Transverse colon (tissue), 4 donors: ENCODE measurements around the gene LYPD6. TPM values are rescaled to one million over a fixed set of nuclear protein-coding genes. Genes with fewer than 3 reads are reported as not detected.

Source experiments
- DNase-seq: peaks from one replicate; pipeline ENCODE4 v3.0.0-alpha.2; 2019
- H3K27ac ChIP-seq, 4 donors: fragments of 200-600 bp; sonication (generic); 2 replicates each; pipeline ENCODE4 v1.5.1; 2016 to 2018; ENCODE audit warnings: inconsistent platforms in 4 of 4
- H3K27me3 ChIP-seq: fragments of 200-600 bp; sonication (generic); 2 replicates; pipeline ENCODE4 v1.5.1; 2017; ENCODE audit warnings: inconsistent platforms
- H3K36me3 ChIP-seq, 4 donors: fragments of 200-600 bp; sonication (generic); 2 replicates each; pipeline ENCODE4 v1.5.1; 2017 to 2019; ENCODE audit warnings: inconsistent platforms in 4 of 4
- H3K4me1 ChIP-seq, 4 donors: fragments of 200-600 bp; sonication (generic); 2 replicates each; pipeline ENCODE4 v1.5.1; 2017 to 2020; ENCODE audit warnings: inconsistent platforms in 4 of 4
- H3K4me3 ChIP-seq, 4 donors: fragments of 200-600 bp; sonication (generic); 1 replicate in 1 of 4; 2 replicates in 3 of 4; pipeline versions ENCODE4 v1.5.1 to v1.6.1; 2017 to 2019; ENCODE audit warnings: inconsistent platforms in 4 of 4
- H3K9me3 ChIP-seq, 2 donors: fragments of 200-600 bp; sonication (generic); 2 replicates each; pipeline ENCODE4 v1.5.1; 2017 to 2019; ENCODE audit warnings: inconsistent platforms in 2 of 2
- EP300 ChIP-seq: sonication (generic); formaldehyde crosslinking; IDR thresholded peaks from one replicate; pipeline ENCODE4 v1.6.1; 2017; ENCODE audit warnings: antibody characterized with exemption, low read depth
- POLR2A ChIP-seq: fragments of 450-650 bp; IDR thresholded peaks from one replicate; pipeline ENCODE4 v1.6.1; 2016; ENCODE audit warnings: antibody characterized with exemption, mild to moderate bottlenecking, moderate library complexity
- POLR2AphosphoS5 ChIP-seq, 3 donors: sonication (generic); formaldehyde crosslinking; IDR thresholded peaks; one replicate each; pipeline ENCODE4 v1.6.1; 2016; ENCODE audit warnings: antibody characterized with exemption in 3 of 3
- WGBS, 2 donors: methylation state at CpG; one replicate each; pipeline ENCODE4 v1.1.5; 2018; ENCODE audit warnings: low coverage in 1 of 2; 5-methylcytosine and 5-hydroxymethylcytosine counted together
- in situ Hi-C, 4 donors: fragments of 200-750 bp; cut with MboI; loops; one replicate each; pipeline versions ENCODE4 v1.15.0 to v1.15.1; 2017; ENCODE audit warnings: low sequenced_read_pairs in 3 of 4, low pct_ligation_motif_present in 1 of 4, low pct_unique_long_range_greater_than_20kb in 1 of 4
- intact Hi-C: fragments of 100-400 bp; cut with DNase I; formaldehyde crosslinking; loops from one replicate; pipeline ENCODE4 v1.15.1; 2023; ENCODE audit warnings: low total_unique reads
- total RNA-seq, 4 donors: library from RNA; depleted of rRNA; stranded (reverse); fragments of >200 nt; gene quantifications; one replicate each; pipeline ENCODE4 v1.1.0, GENCODE V29; 2016
- TF ChIP-seq, protein P1 (sequence below), 5 experiments: fragments of 200-600 bp in 3 of 5; fragments of 450-650 bp in 2 of 5; sonication (generic) in 3 of 5; IDR thresholded peaks; 1 replicate in 2 of 5; 2 replicates in 3 of 5; pipeline ENCODE4 v1.5.1; 2016 to 2017; ENCODE audit warnings: antibody characterized with exemption in 5 of 5, inconsistent platforms in 3 of 5, mild to moderate bottlenecking in 2 of 5, moderate library complexity in 1 of 5

LYPD6 gene
- total RNA-seq, 4 donors from 2014 or later = 1.3 to 12.3 (median 2.6) TPM

DNA sequence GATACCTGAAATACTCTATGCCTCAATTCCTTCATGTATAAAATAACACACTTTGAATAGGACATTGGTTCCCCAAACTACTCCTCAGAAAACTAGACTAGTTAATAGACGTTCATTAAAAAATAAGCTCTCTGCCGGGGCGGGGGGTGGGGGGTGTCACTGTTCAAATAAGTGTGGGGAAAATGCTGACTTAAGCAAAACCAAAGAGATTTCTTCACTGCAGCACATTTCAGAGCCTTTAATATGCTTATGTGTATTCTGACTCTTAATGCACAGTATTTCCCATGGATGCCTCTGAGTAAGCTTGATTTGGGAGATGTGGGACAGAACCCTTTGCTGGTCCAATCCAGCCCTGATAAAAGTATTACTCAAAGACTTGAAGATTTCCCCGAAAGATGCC lies 93.2 kb downstream of the LYPD6 start:
- DNase-seq = no peak
- no peaks in the 10 kb centered on the region for H3K9me3 ChIP-seq
- 93 to 98% methylated on average over 4 of the region's 4 CpGs for WGBS, 2 donors
- peaks cover 0 to 12% (median 2%) of the 10 kb centered on the region in 4 donors for H3K4me1 ChIP-seq
- no peaks in the 10 kb centered on the region for H3K36me3 ChIP-seq
- intact Hi-C loops (no loop called here), in situ Hi-C loops (no loop called here)
- no peaks in the 10 kb centered on the region for H3K27me3 ChIP-seq
- no peak overlapping the region for H3K27ac ChIP-seq
- TF ChIP-seq, protein P1, sequence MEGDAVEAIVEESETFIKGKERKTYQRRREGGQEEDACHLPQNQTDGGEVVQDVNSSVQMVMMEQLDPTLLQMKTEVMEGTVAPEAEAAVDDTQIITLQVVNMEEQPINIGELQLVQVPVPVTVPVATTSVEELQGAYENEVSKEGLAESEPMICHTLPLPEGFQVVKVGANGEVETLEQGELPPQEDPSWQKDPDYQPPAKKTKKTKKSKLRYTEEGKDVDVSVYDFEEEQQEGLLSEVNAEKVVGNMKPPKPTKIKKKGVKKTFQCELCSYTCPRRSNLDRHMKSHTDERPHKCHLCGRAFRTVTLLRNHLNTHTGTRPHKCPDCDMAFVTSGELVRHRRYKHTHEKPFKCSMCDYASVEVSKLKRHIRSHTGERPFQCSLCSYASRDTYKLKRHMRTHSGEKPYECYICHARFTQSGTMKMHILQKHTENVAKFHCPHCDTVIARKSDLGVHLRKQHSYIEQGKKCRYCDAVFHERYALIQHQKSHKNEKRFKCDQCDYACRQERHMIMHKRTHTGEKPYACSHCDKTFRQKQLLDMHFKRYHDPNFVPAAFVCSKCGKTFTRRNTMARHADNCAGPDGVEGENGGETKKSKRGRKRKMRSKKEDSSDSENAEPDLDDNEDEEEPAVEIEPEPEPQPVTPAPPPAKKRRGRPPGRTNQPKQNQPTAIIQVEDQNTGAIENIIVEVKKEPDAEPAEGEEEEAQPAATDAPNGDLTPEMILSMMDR (IDR thresholded peaks at IDR 0.05) = no peak
- TF ChIP-seq POLR2A (no peak), EP300 (no peak), POLR2AphosphoS5 (IDR thresholded peaks at IDR 0.05) (no peak)
- H3K4me3 ChIP-seq = no peak overlapping the region

DNA sequence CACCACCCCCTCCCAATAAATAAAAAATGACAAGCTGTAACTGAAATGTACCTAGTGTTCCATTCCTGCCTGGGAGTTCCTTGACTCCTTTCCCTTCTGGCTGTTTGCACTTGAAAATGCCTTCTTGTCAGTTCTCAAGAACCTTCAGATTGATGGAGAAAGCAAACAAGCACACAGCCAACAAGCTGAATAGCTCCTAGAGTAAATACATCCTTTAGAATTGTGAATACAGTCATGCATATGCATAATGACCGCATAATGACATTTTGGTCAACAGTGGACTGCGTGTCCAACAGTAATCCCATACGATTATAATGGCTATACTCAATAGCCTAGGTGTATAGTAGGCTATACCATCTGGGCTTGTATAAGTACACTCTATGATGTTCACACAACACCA lies 97.0 kb downstream of the LYPD6 start:
- WGBS, 2 donors = 99 to 100% methylated on average over 2 to 3 of the region's 3 CpGs
- Histone ChIP-seq H3K9me3 (no peaks in the 10 kb centered on the region), H3K27me3 (no peaks in the 10 kb centered on the region), H3K27ac (no peak overlapping the region), H3K4me3 (no peak overlapping the region), H3K36me3 (no peaks in the 10 kb centered on the region), H3K4me1 (no peaks in the 10 kb centered on the region)
- no peak for TF ChIP-seq POLR2AphosphoS5 (IDR thresholded peaks at IDR 0.05)
- TF ChIP-seq EP300 = no peak
- no peak for TF ChIP-seq POLR2A
- TF ChIP-seq, protein P1 (IDR thresholded peaks at IDR 0.05) = no peak
- intact Hi-C loops (no loop called here), in situ Hi-C loops (no loop called here)
- no peak for DNase-seq

DNA sequence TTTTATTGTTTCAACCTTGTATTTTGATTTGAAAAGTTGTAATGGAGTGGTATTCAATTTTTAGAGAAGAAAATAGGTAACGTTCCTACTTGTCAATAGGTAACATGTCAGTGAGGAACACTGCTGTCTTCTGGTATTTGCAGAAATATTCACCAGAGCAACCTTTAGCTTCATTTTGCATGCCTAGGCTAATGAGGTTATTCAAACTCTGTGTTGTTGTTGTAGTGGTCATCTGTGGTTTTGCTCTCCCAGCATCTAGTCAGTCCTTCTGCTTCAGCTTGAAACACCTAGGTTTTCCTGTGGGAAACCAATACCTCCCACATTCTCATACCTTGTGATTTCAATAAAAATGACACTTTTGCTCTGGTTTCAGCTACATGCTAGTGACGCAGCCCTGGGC lies 98.4 kb downstream of the LYPD6 start:
- no peaks in the 10 kb centered on the region for H3K4me1 ChIP-seq
- intact Hi-C loops = no loop called here
- H3K9me3 ChIP-seq = no peaks in the 10 kb centered on the region
- DNase-seq = no peak
- no peaks in the 10 kb centered on the region for H3K27me3 ChIP-seq
- in situ Hi-C loops = no loop called here
- TF ChIP-seq EP300 (no peak), POLR2AphosphoS5 (IDR thresholded peaks at IDR 0.05) (no peak), POLR2A (no peak)
- TF ChIP-seq, protein P1 (IDR thresholded peaks at IDR 0.05) = no peak
- H3K27ac ChIP-seq = no peak overlapping the region
- no peak overlapping the region for H3K4me3 ChIP-seq
- H3K36me3 ChIP-seq = no peaks in the 10 kb centered on the region
- WGBS, 2 donors = 83 to 100% methylated on average over 1 to 2 of the region's 2 CpGs

DNA sequence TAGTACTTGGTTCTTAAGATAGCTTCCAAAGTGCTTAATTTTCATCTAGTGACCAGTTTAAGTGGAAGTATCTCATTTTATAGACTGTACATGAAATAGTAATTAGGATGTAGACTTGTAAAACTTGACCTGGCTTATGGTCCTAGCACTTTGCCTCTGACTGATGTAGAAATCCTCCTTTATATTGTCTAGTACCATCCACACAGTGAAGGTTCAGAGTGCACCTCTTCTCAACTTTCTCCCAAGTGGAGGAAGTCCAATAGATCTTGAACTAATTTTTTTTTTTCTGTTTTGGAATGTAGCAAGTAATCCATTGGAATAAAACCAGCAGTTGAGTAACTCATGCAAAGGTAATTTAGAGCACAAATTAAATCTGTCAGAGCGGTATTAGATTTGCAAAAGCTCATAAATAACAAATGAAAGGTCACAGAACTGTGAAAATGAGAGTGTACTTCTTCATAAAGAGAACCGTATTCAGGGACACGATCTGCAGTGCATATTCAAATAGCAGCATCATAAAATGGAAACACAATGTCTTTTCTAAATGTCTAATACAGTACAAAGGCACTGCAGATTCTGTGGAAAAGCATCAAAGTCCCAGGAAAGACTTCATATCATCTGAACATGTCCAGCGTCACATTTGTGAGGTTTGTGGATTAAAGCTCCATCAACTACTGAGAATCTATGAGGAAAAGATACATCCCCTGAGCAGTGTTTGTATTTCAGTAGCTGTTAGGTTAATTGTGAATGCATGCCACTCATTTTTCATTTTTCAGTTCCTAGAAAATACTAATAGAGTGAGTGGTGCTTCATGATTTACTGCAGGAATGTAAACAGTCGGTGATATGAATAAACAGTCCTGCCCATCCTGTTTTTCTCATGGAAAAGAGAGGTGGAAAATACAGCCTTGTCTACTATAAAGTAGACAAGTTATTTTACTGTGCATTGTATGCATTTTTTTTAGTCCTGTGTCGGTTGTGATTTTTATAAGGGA lies 100.7 kb downstream of the LYPD6 start:
- Histone ChIP-seq H3K4me1 (no peaks in the 10 kb centered on the region), H3K27me3 (no peaks in the 10 kb centered on the region), H3K4me3 (no peak overlapping the region), H3K9me3 (no peaks in the 10 kb centered on the region), H3K27ac (no peak overlapping the region), H3K36me3 (no peaks in the 10 kb centered on the region)
- 45 to 53% methylated on average over 5 to 6 of the region's 6 CpGs for WGBS, 2 donors
- no peak for TF ChIP-seq POLR2A
- TF ChIP-seq POLR2AphosphoS5 (IDR thresholded peaks at IDR 0.05) = no peak
- no peak for DNase-seq
- intact Hi-C loops = no loop called here
- in situ Hi-C loops = no loop called here
